Type B pancreatic cell (in vitro differentiated cells): Measurements from ENCODE around the gene SLC6A18. TPM values are rescaled to one million over a fixed set of nuclear protein-coding genes. Genes with fewer than 3 reads are reported as not detected.

ENCODE experiments used
- DNase-seq: peaks from one replicate; pipeline ENCODE4 v3.0.0; 2021; ENCODE audit warnings: mixed read lengths; ENCODE audit not compliant: unreplicated experiment; ENCODE audit errors: extremely low spot score
- H3K27ac Mint-ChIP-seq: 2 replicates; pipeline ENCODE4 v1.8.0; 2021; ENCODE audit warnings: mild to moderate bottlenecking, mixed read lengths
- H3K27me3 Mint-ChIP-seq: 2 replicates; pipeline ENCODE4 v1.8.0; 2021; ENCODE audit warnings: mixed read lengths
- H3K36me3 Mint-ChIP-seq: 2 replicates; pipeline ENCODE4 v1.8.0; 2021; ENCODE audit warnings: mixed read lengths
- H3K4me1 Mint-ChIP-seq: one replicate; pipeline ENCODE4 v1.8.0; 2021; ENCODE audit warnings: mixed read lengths; ENCODE audit not compliant: unreplicated experiment
- H3K4me3 Mint-ChIP-seq: 2 replicates; pipeline ENCODE4 v1.8.0; 2021; ENCODE audit warnings: mild to moderate bottlenecking, mixed read lengths
- H3K9me3 Mint-ChIP-seq: 2 replicates; pipeline ENCODE4 v1.8.0; 2021; ENCODE audit warnings: mixed read lengths
- total RNA-seq: library from RNA; stranded (reverse); gene quantifications from 2 replicates; pipeline ENCODE4 v1.2.1, GENCODE V29; 2021; ENCODE audit warnings: low replicate concordance
- TF ChIP-seq, protein P1 (sequence below): fragments of 200-600 bp; sonication (generic); conservative IDR thresholded peaks from 2 replicates; pipeline ENCODE4 v1.5.0; 2021; ENCODE audit warnings: antibody characterized with exemption, mild to moderate bottlenecking

The SLC6A18 gene
- total RNA-seq, 1 donor from 2014 or later = 0.41 TPM

DNA sequence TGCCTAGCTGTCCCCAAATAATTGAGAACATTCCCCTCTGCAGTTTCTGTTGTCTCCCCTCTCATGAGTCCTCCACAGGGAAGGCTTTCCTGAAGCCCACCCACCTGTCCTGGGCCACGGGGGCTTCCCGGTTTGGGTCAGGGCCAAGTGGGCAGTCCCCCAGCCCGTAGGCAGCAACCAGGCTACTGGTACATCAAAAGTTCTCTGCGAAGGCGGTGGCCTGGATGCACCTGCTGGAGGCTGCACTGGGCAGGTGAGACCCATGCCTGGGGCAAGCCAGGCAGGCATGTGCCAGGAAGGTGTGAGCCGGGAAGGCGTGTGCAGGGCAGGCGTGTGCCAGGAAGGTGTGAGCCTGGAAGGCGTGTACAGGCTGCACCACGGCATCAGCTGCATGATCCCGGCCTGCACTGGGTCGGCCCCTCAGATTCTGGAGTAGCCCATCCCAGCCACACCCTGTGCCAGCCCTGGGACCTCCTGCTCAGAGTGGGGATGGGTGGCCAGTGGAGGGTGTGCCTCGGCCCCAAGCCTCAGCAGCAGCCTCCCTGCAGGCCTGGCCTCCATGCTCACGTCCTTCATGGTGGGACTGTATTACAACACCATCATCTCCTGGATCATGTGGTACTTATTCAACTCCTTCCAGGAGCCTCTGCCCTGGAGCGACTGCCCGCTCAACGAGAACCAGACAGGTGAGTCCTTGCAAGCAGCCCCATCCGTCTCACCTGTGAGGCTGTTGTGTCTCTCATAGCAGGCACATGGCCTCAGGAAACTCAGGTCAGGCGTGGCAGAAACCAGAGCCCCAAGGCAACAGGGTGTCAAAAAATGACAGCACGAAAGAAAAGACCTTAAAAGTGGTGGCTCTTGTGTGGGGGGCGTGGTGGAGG, 15.0 kb upstream of the SLC6A18 start:
- H3K4me1 Mint-ChIP-seq = peaks cover 4% of the 10 kb centered on the region
- H3K9me3 Mint-ChIP-seq = no peaks in the 10 kb centered on the region
- peaks cover 10% of the 10 kb centered on the region for H3K27me3 Mint-ChIP-seq
- no peak overlapping the region for H3K4me3 Mint-ChIP-seq
- no peaks in the 10 kb centered on the region for H3K36me3 Mint-ChIP-seq
- H3K27ac Mint-ChIP-seq = no peak overlapping the region
- TF ChIP-seq, protein P1, sequence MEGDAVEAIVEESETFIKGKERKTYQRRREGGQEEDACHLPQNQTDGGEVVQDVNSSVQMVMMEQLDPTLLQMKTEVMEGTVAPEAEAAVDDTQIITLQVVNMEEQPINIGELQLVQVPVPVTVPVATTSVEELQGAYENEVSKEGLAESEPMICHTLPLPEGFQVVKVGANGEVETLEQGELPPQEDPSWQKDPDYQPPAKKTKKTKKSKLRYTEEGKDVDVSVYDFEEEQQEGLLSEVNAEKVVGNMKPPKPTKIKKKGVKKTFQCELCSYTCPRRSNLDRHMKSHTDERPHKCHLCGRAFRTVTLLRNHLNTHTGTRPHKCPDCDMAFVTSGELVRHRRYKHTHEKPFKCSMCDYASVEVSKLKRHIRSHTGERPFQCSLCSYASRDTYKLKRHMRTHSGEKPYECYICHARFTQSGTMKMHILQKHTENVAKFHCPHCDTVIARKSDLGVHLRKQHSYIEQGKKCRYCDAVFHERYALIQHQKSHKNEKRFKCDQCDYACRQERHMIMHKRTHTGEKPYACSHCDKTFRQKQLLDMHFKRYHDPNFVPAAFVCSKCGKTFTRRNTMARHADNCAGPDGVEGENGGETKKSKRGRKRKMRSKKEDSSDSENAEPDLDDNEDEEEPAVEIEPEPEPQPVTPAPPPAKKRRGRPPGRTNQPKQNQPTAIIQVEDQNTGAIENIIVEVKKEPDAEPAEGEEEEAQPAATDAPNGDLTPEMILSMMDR = no peak
- DNase-seq = no peak

DNA sequence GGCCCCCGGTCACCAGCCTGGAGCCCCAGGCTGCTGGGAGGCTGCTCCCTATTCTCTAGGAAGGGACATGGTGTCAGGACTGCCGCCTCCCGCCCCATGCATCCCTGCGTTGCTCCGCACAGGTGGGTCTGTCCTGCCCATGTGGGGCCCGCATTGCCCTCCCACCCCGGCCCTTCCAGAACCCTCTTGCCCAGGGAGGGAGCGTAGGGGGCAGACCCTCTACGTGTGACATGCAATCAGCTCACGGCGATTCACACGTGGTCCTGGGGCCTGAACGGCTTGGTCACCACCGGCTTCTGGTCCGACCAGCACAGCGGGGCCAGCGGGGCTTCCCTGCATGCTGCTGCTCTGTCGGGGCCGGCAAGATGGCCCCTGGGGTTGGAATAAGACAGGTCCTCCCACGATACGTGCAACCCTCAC, 14.3 kb upstream of the SLC6A18 start:
- DNase-seq = no peak
- no peak overlapping the region for H3K27ac Mint-ChIP-seq
- peaks cover 10% of the 10 kb centered on the region for H3K27me3 Mint-ChIP-seq
- H3K4me3 Mint-ChIP-seq = no peak overlapping the region
- H3K9me3 Mint-ChIP-seq = no peaks in the 10 kb centered on the region
- no peaks in the 10 kb centered on the region for H3K36me3 Mint-ChIP-seq
- TF ChIP-seq, protein P1 = no peak
- H3K4me1 Mint-ChIP-seq = peaks cover 4% of the 10 kb centered on the region

DNA sequence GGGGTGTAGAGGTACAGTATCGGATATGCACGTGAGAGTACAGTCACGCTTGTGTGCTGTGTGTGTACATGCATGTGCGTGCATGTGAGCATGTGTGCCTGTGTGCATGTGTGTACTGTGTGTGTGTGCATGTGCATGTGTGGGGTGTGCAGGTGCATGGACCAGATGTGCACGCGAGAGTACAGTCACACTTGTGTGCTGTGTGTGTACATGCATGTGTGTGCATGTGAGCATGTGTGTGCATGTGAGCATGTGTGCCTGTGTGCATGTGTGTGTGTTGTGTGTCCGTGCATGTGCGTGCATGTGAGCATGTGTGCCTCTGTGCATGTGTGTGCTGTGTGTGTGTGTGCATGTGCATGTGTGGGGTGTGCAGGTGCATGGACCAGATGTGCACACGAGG, 13.5 kb upstream of the SLC6A18 start:
- Mint-ChIP-seq H3K27ac (no peak overlapping the region), H3K36me3 (no peaks in the 10 kb centered on the region), H3K27me3 (peaks cover 5% of the 10 kb centered on the region), H3K9me3 (no peaks in the 10 kb centered on the region), H3K4me3 (no peak overlapping the region), H3K4me1 (peaks cover 4% of the 10 kb centered on the region)
- TF ChIP-seq, protein P1 = no peak
- no peak for DNase-seq

DNA sequence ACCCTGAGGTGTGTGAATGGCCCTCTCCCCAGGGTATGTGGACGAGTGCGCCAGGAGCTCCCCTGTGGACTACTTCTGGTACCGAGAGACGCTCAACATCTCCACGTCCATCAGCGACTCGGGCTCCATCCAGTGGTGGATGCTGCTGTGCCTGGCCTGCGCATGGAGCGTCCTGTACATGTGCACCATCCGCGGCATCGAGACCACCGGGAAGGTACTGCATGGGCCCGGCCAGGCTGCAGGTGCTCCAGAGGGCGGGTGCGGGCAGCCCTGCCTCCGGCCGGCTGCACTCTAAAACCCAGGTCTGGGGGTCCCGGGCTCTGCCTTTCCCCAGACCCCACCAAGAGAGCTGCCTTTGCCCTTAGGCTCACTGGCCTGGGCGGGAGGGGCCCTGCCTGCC, 12.9 kb upstream of the SLC6A18 start:
- DNase-seq = no peak
- no peaks in the 10 kb centered on the region for H3K9me3 Mint-ChIP-seq

GRCh38 chr5:1212881-1213280, 12.3 kb upstream of the SLC6A18 start:
- TF ChIP-seq, protein P1 = no peak
- DNase-seq = no peak
- Mint-ChIP-seq H3K36me3 (no peaks in the 10 kb centered on the region), H3K4me1 (no peaks in the 10 kb centered on the region), H3K27me3 (no peaks in the 10 kb centered on the region), H3K4me3 (no peak overlapping the region), H3K27ac (no peak overlapping the region), H3K9me3 (no peaks in the 10 kb centered on the region)

More for the DNA sequence above, 12.9 kb upstream of the SLC6A18 start:
- H3K27ac Mint-ChIP-seq = no peak overlapping the region
- H3K36me3 Mint-ChIP-seq = no peaks in the 10 kb centered on the region
- peaks cover 5% of the 10 kb centered on the region for H3K27me3 Mint-ChIP-seq
- H3K4me3 Mint-ChIP-seq = no peak overlapping the region
- H3K4me1 Mint-ChIP-seq = peaks cover 4% of the 10 kb centered on the region
- TF ChIP-seq, protein P1 = no peak
